SW480 (cell line): Measurements from ENCODE around the gene OSBPL3.

Experiments used
- DNase-seq: peaks from one replicate; pipeline ENCODE4 v3.0.0-alpha.2; 2016; ENCODE audit warnings: low spot score

OSBPL3 gene

GRCh38 chr7:24980534-24981170 is 674 bp upstream of the OSBPL3 start:
- DNase-seq = peak; percentile 81

- DNase-seq = no peak
Observed at GRCh38 chr7:24979470-24979862, 512 bp downstream of the OSBPL3 start.

- peak; percentile 82 for DNase-seq
Observed at GRCh38 chr7:24978843-24979469, 1.0 kb downstream of the OSBPL3 start.

- no peak for DNase-seq
Observed at GRCh38 chr7:24975644-24976260, 4.2 kb downstream of the OSBPL3 start.

- DNase-seq = no peak
Observed at GRCh38 chr7:24975172-24975571, 4.8 kb downstream of the OSBPL3 start.

- DNase-seq = peak; percentile 39
Observed at GRCh38 chr7:24974026-24974832, 5.7 kb downstream of the OSBPL3 start.

GRCh38 chr7:24972991-24973390 is 7.0 kb downstream of the OSBPL3 start:
- peak; percentile 51 for DNase-seq

GRCh38 chr7:24972166-24972477 is 7.9 kb downstream of the OSBPL3 start:
- peak; percentile 32 for DNase-seq

- DNase-seq = peak; percentile 99
Observed at GRCh38 chr7:24971333-24972165, 8.4 kb downstream of the OSBPL3 start.

- peak; percentile 73 for DNase-seq
Observed at GRCh38 chr7:24970676-24971075, 9.3 kb downstream of the OSBPL3 start.

GRCh38 chr7:24968165-24968564 is 11.8 kb downstream of the OSBPL3 start:
- DNase-seq = no peak

GRCh38 chr7:24967696-24968095 is 12.3 kb downstream of the OSBPL3 start:
- no peak for DNase-seq

GRCh38 chr7:24966802-24967201 is 13.2 kb downstream of the OSBPL3 start:
- DNase-seq = no peak

- DNase-seq = peak; percentile 92
Observed at GRCh38 chr7:24965831-24966708, 13.9 kb downstream of the OSBPL3 start.

- DNase-seq = no peak
Observed at GRCh38 chr7:24964191-24964590, 15.8 kb downstream of the OSBPL3 start.

GRCh38 chr7:24963218-24963617 is 16.8 kb downstream of the OSBPL3 start:
- DNase-seq = peak; percentile 39

- DNase-seq = no peak
Observed at GRCh38 chr7:24962418-24962962, 17.5 kb downstream of the OSBPL3 start.

- no peak for DNase-seq
Observed at GRCh38 chr7:24959735-24960485, 20.1 kb downstream of the OSBPL3 start.

- no peak for DNase-seq
Observed at GRCh38 chr7:24958399-24958798, 21.6 kb downstream of the OSBPL3 start.

GRCh38 chr7:24956021-24956420 is 24.0 kb downstream of the OSBPL3 start:
- no peak for DNase-seq
